H1 (cell line): ENCODE data around the gene GNG7. TPM values are rescaled to one million over a fixed set of nuclear protein-coding genes. Genes with fewer than 3 reads are reported as not detected.

Source experiments
- CTCF ChIA-PET: fragments of 300-600 bp; sonication (Branson Sonifier 250); formaldehyde crosslinking; loops from one replicate; lab custom pipeline; 2021; ENCODE audit not compliant: partially characterized antibody; lab: Charles Lee
- POLR2A ChIA-PET: fragments of 300-600 bp; sonication (Branson Sonifier 250); formaldehyde crosslinking; loops from one replicate; lab custom pipeline; 2021; ENCODE audit warnings: inconsistent platforms; ENCODE audit not compliant: partially characterized antibody; lab: Charles Lee
- DNase-seq, 2 experiments: peaks; one replicate each; pipeline versions ENCODE4 v3.0.0 to v3.0.0-alpha.2; 2010 to 2022; ENCODE audit warnings: low spot score in 2 of 2, low read depth in 1 of 2, mixed read lengths in 1 of 2
- FAIRE-seq: peaks from 2 replicates; lab custom pipeline; 2011; peaks lifted over from hg19 to GRCh38; lab: Jason Lieb, UNC
- H2AFZ ChIP-seq: 2 replicates; pipeline ENCODE4 v1.8.1; 2012; ENCODE audit warnings: low read length, inconsistent platforms
- H2AK5ac ChIP-seq: 2 replicates; pipeline ENCODE4 v1.6.1; 2013; ENCODE audit warnings: low read depth, low read length
- H2BK120ac ChIP-seq: replicated peaks from 2 replicates; pipeline ENCODE3; 2013; ENCODE audit warnings: low read depth, low read length, inconsistent platforms
- H2BK12ac ChIP-seq: 2 replicates; pipeline ENCODE4 v1.6.1; 2013; ENCODE audit warnings: low read depth, low read length
- H2BK15ac ChIP-seq: 2 replicates; pipeline ENCODE4 v1.6.1; 2013; ENCODE audit warnings: low read length
- H2BK20ac ChIP-seq: 2 replicates; pipeline ENCODE4 v1.6.1; 2013; ENCODE audit warnings: low read length
- H2BK5ac ChIP-seq: 2 replicates; pipeline ENCODE4 v1.6.1; 2013; ENCODE audit warnings: low read depth, low read length
- H3K14ac ChIP-seq: 2 replicates; pipeline ENCODE4 v1.6.1; 2013; ENCODE audit warnings: inconsistent platforms; ENCODE audit not compliant: insufficient read length
- H3K18ac ChIP-seq: 2 replicates; pipeline ENCODE4 v1.6.1; 2013; ENCODE audit warnings: low read length; ENCODE audit errors: extremely low read depth
- H3K23ac ChIP-seq: 2 replicates; pipeline ENCODE4 v1.6.1; 2013; ENCODE audit warnings: inconsistent platforms; ENCODE audit not compliant: insufficient read length
- H3K23me2 ChIP-seq: 2 replicates; pipeline ENCODE4 v1.6.1; 2013; ENCODE audit warnings: low read depth, low read length
- H3K27ac ChIP-seq: 2 replicates; pipeline ENCODE4 v1.6.1; 2011; ENCODE audit warnings: low read depth, low read length, inconsistent platforms
- H3K27me3 ChIP-seq, 4 experiments: replicated peaks in 1 of 4; 1 replicate in 1 of 4; 2 replicates in 3 of 4; pipeline versions ENCODE4 v1.6.1 to v1.8.1; 2011 to 2013; ENCODE audit warnings: low read length in 3 of 4, mild to moderate bottlenecking in 3 of 4, inconsistent platforms in 2 of 4, mixed read lengths in 2 of 4, moderate library complexity in 1 of 4; ENCODE audit not compliant: control insufficient read depth in 3 of 4, insufficient read depth in 3 of 4; ENCODE audit errors: extremely low read depth in 1 of 4
- H3K36me3 ChIP-seq, 4 experiments: 2 replicates each; pipeline versions ENCODE4 v1.6.1 to v1.8.1; 2011 to 2013; ENCODE audit warnings: mild to moderate bottlenecking in 4 of 4, low read length in 3 of 4, moderate library complexity in 2 of 4, control low read depth in 1 of 4, inconsistent platforms in 1 of 4; ENCODE audit not compliant: insufficient read depth in 4 of 4, control insufficient read depth in 2 of 4
- H3K4ac ChIP-seq: replicated peaks from 2 replicates; pipeline ENCODE3; 2013; ENCODE audit warnings: low read length, low read depth, mixed read lengths, inconsistent platforms; ENCODE audit not compliant: insufficient read length
- H3K4me1 ChIP-seq, 4 experiments: replicated peaks in 1 of 4; 1 replicate in 1 of 4; 2 replicates in 3 of 4; pipeline versions ENCODE4 v1.6.1 to v1.8.1; 2011 to 2013; ENCODE audit warnings: low read length in 3 of 4, inconsistent platforms in 2 of 4, mixed read lengths in 1 of 4; ENCODE audit not compliant: insufficient read depth in 4 of 4, control insufficient read depth in 3 of 4
- H3K4me2 ChIP-seq, 2 experiments: 2 replicates each; pipeline versions ENCODE4 v1.6.1 to v1.8.1; 2011 to 2013; ENCODE audit warnings: low read depth in 2 of 2, low read length in 2 of 2, control low read depth in 1 of 2, inconsistent platforms in 1 of 2, mild to moderate bottlenecking in 1 of 2; ENCODE audit not compliant: insufficient read depth in 1 of 2
- H3K4me3 ChIP-seq, 4 experiments: fragments of 200-600, 300-600 bp in 1 of 4; sonication (generic), shearing (Covaris generic), sonication (Bioruptor Twin) in 1 of 4; 2 replicates each; pipeline versions ENCODE4 v1.5.1 to v1.8.1; 2011 to 2016; ENCODE audit warnings: low read length in 4 of 4, low read depth in 3 of 4, control low read depth in 2 of 4, inconsistent platforms in 2 of 4, mild to moderate bottlenecking in 2 of 4, mixed read lengths in 1 of 4, moderate library complexity in 1 of 4; ENCODE audit not compliant: insufficient read depth in 2 of 4; ENCODE audit errors: extremely low read depth in 1 of 4
- H3K56ac ChIP-seq: replicated peaks from 2 replicates; pipeline ENCODE3; 2013; ENCODE audit warnings: low read depth, mild to moderate bottlenecking, mixed read lengths, low read length, inconsistent platforms; ENCODE audit not compliant: insufficient read length
- H3K79me1 ChIP-seq: 2 replicates; pipeline ENCODE4 v1.6.1; 2013; ENCODE audit warnings: low read depth, low read length, control low read depth
- H3K79me2 ChIP-seq, 2 experiments: 2 replicates each; pipeline versions ENCODE4 v1.6.1 to v1.8.1; 2012 to 2013; ENCODE audit warnings: low read length in 2 of 2, mild to moderate bottlenecking in 2 of 2, inconsistent platforms in 1 of 2; ENCODE audit not compliant: insufficient read depth in 2 of 2, control insufficient read depth in 1 of 2
- H3K9ac ChIP-seq, 4 experiments: replicated peaks in 1 of 4; 1 replicate in 1 of 4; 2 replicates in 3 of 4; pipeline versions ENCODE4 v1.6.1 to v1.8.1; 2011 to 2013; ENCODE audit warnings: low read depth in 3 of 4, low read length in 3 of 4, control low read depth in 2 of 4, mild to moderate bottlenecking in 2 of 4, moderate library complexity in 2 of 4, inconsistent platforms in 1 of 4; ENCODE audit errors: extremely low read depth in 1 of 4
- H3K9me3 ChIP-seq, 2 experiments: 2 replicates each; pipeline versions ENCODE4 v1.6.1 to v1.8.1; 2012 to 2013; ENCODE audit warnings: mild to moderate bottlenecking in 2 of 2, moderate library complexity in 2 of 2, control low read depth in 1 of 2, inconsistent platforms in 1 of 2, low read depth in 1 of 2, low read length in 1 of 2, mixed read lengths in 1 of 2; ENCODE audit not compliant: insufficient read depth in 2 of 2
- H4K20me1 ChIP-seq, 2 experiments: replicated peaks in 1 of 2; 2 replicates each; pipeline versions ENCODE3 to v1.8.1; 2011 to 2013; ENCODE audit warnings: inconsistent platforms in 2 of 2, low read length in 2 of 2, mild to moderate bottlenecking in 1 of 2; ENCODE audit not compliant: insufficient read depth in 2 of 2, control insufficient read depth in 1 of 2
- H4K5ac ChIP-seq: 2 replicates; pipeline ENCODE4 v1.6.1; 2013; ENCODE audit warnings: low read length, low read depth, mixed read lengths, inconsistent platforms; ENCODE audit not compliant: insufficient read length
- H4K8ac ChIP-seq: 2 replicates; pipeline ENCODE4 v1.8.0; 2013; ENCODE audit warnings: mild to moderate bottlenecking, moderate library complexity, low read length, inconsistent platforms; ENCODE audit not compliant: insufficient read depth; ENCODE audit errors: extremely low read depth
- H4K91ac ChIP-seq: replicated peaks from 2 replicates; pipeline ENCODE3; 2013; ENCODE audit warnings: low read length, mixed read lengths, inconsistent platforms; ENCODE audit not compliant: insufficient read length
- BCL11A ChIP-seq, 2 experiments: IDR thresholded peaks; one replicate each; pipeline ENCODE4 v1.6.1; 2011; ENCODE audit warnings: low read depth in 2 of 2, low read length in 2 of 2, mild to moderate bottlenecking in 2 of 2
- E2F6 ChIP-seq: IDR thresholded peaks from 2 replicates; pipeline ENCODE4 v1.6.1; 2012; ENCODE audit warnings: inconsistent platforms
- GTF2F1 ChIP-seq: IDR thresholded peaks from 2 replicates; pipeline ENCODE4 v1.6.1; 2012; ENCODE audit warnings: low read depth, low read length, improper control_type of control experiment, borderline replicate concordance
- JUND ChIP-seq: IDR thresholded peaks from 2 replicates; pipeline ENCODE4 v1.6.1; 2011; ENCODE audit warnings: mild to moderate bottlenecking, improper control_type of control experiment, low read length
- NRF1 ChIP-seq: IDR thresholded peaks from 2 replicates; pipeline ENCODE4 v1.6.1; 2011; ENCODE audit warnings: mild to moderate bottlenecking, low read depth, low read length, improper control_type of control experiment
- PHF8 ChIP-seq: fragments of 200-600 bp; sonication (generic); conservative IDR thresholded peaks from 2 replicates; pipeline ENCODE4 v1.7.1; 2012; ENCODE audit warnings: low read depth, mild to moderate bottlenecking, inconsistent platforms, low read length, moderate library complexity
- RFX5 ChIP-seq: IDR thresholded peaks from 2 replicates; pipeline ENCODE4 v1.6.1; 2011; ENCODE audit warnings: low read depth, low read length, improper control_type of control experiment, borderline replicate concordance
- RNF2 ChIP-seq: fragments of 200-900, 300-1000 bp; sonication (generic); IDR thresholded peaks from 2 replicates; pipeline ENCODE4 v1.7.1; 2016; ENCODE audit warnings: borderline replicate concordance, low read depth, mild to moderate bottlenecking, antibody characterized with exemption, low read length; ENCODE audit not compliant: poor library complexity, severe bottlenecking; ENCODE audit errors: missing control alignments
- RXRA ChIP-seq: IDR thresholded peaks from 2 replicates; pipeline ENCODE4 v1.6.1; 2011; ENCODE audit warnings: low read depth, mild to moderate bottlenecking, low read length, moderate library complexity; ENCODE audit not compliant: insufficient read depth
- SIX5 ChIP-seq: IDR thresholded peaks from 2 replicates; pipeline ENCODE4 v1.6.1; 2011; ENCODE audit warnings: mild to moderate bottlenecking, low read depth, low read length
- SRF ChIP-seq: IDR thresholded peaks from 2 replicates; pipeline ENCODE4 v1.6.1; 2011; ENCODE audit warnings: mild to moderate bottlenecking, low read depth, low read length, moderate library complexity
- WGBS, 2 experiments: shearing (Covaris generic) in 1 of 2; methylation state at CpG; one replicate each; pipeline versions ENCODE4 v1.1.6 to v1.1.7; 2013 to 2015; ENCODE audit warnings: low lambda C conversion rate in 2 of 2, mixed read lengths in 2 of 2, inconsistent platforms in 1 of 2, low coverage in 1 of 2, missing lambda C conversion rate in 1 of 2; ENCODE audit not compliant: insufficient replicate concordance in 2 of 2, insufficient coverage in 1 of 2, insufficient read length in 1 of 2; ENCODE audit errors: extremely low coverage in 1 of 2, missing lambda C conversion rate in 1 of 2; 5-methylcytosine and 5-hydroxymethylcytosine counted together
- polyA plus RNA-seq, 7 experiments: library from polyadenylated mRNA; depleted of rRNA in 3 of 7; stranded (reverse) in 5 of 7; unstranded in 2 of 7; fragments of >200 nt in 5 of 7; fragments of 200-250 nt in 2 of 7; gene quantifications; 1 replicate in 5 of 7; 2 replicates in 1 of 7; 4 replicates in 1 of 7; pipeline versions ENCODE4 v1.2.1 to v1.2.3, GENCODE V29; 2011 to 2013; ENCODE audit warnings: missing spikeins in 2 of 7, mixed read lengths in 2 of 7
- total RNA-seq: library from RNA; stranded (reverse); fragmentation: NEBNext Ultra II Directional; extraction: Animal tissue kit (Norgen Biotek cat#: 25700); gene quantifications from 2 replicates; pipeline ENCODE4 v1.2.1, GENCODE V29; 2021

GNG7 gene
- total and polyA plus RNA-seq, 2 of the 8 experiments (the other 6 are each of a cell fraction or from before 2014, with no cell fraction given) = 2.8 to 7.8 TPM

- H2BK5ac ChIP-seq = 0 out of 2 replicates have a peak overlapping the region, but pooled peaks have one; percentile 9
- H3K9ac ChIP-seq = no peak overlapping the region
Observed at GRCh38 chr19:2494084-2494446, 208.4 kb downstream of the GNG7 start.

More at GRCh38 chr19:2494084-2494446, 208.4 kb downstream of the GNG7 start:
- no peak for TF ChIP-seq BCL11A (IDR thresholded peaks at IDR 0.05; ENCODE audit: low read depth in 2 of 2, low read length in 2 of 2)
- TF ChIP-seq RNF2 = no peak
- TF ChIP-seq SRF = no peak
- no peak for TF ChIP-seq SIX5
- TF ChIP-seq GTF2F1 = no peak
- TF ChIP-seq RFX5 = no peak
- no peak for TF ChIP-seq RXRA
- no peak for TF ChIP-seq PHF8
- TF ChIP-seq NRF1 = no peak
- no peak for TF ChIP-seq E2F6
- TF ChIP-seq JUND = no peak
- H3K23me2 ChIP-seq = peaks cover 8% of the 10 kb centered on the region; the same call in 1 of the 2 replicates
- H3K56ac ChIP-seq = no peak overlapping the region
- POLR2A ChIA-PET = interaction anchor here (0.7 to 16.3 kb wide), 4 partner anchors 9 to 85 kb away, joined by 3 to 216 read pairs (median 4); partner anchors contain the start of gene GADD45B
- DNase-seq = no peak
- H2BK15ac ChIP-seq = no peak overlapping the region
- H4K20me1 ChIP-seq = peaks cover 2 to 3% of the 10 kb centered on the region in 2 experiments
- H3K36me3 ChIP-seq = no peaks in the 10 kb centered on the region
- peak overlapping the region; percentile 44 to 89; a peak in 2 of 4 replicates for H3K4me2 ChIP-seq
- no peaks in the 10 kb centered on the region for H3K79me2 ChIP-seq
- FAIRE-seq = no peak
- H2BK120ac ChIP-seq = no peak overlapping the region
- H3K4me1 ChIP-seq = peaks cover 3 to 21% (median 14%) of the 10 kb centered on the region in 4 experiments
- H3K27me3 ChIP-seq = peaks cover 9 to 45% (median 29%) of the 10 kb centered on the region in 4 experiments
- H4K5ac ChIP-seq = no peak overlapping the region
- no peak overlapping the region for H3K27ac ChIP-seq
- peak overlapping the region in 1 of 4 experiments; percentile 64; a peak in 2 of 8 replicates for H3K4me3 ChIP-seq
- H2BK12ac ChIP-seq = 0 out of 2 replicates have a peak overlapping the region, but pooled peaks have one; percentile 76
- CTCF ChIA-PET = interaction anchor here (1.1 to 2.5 kb wide), 2 partner anchors 36 to 120 kb away, joined by 3 to 8 read pairs; no protein-coding TSS in a partner anchor
- H2AK5ac ChIP-seq = 0 out of 2 replicates have a peak overlapping the region, but pooled peaks have one; percentile 57
- no peak overlapping the region for H3K14ac ChIP-seq
- H2BK20ac ChIP-seq = no peak overlapping the region
- H3K9me3 ChIP-seq = no peaks in the 10 kb centered on the region
- no peak overlapping the region for H4K8ac ChIP-seq
- no peak overlapping the region for H4K91ac ChIP-seq
- no peak overlapping the region for H2AFZ ChIP-seq
- no peak overlapping the region for H3K23ac ChIP-seq
- H3K4ac ChIP-seq = no peak overlapping the region
- H3K18ac ChIP-seq = no peak overlapping the region
- H3K79me1 ChIP-seq = no peaks in the 10 kb centered on the region
- WGBS, 2 experiments = 90% methylated on average over 21 of the region's 21 CpGs; no CpG with 5 or more reads in 1 of the 2 experiments
